RPMI7951 (cell line): ENCODE data around the gene PCSK5. TPM values are rescaled to one million over a fixed set of nuclear protein-coding genes. Genes with fewer than 3 reads are reported as not detected.
A peak's percentile ranks its signal among the peaks of the same experiment; 100 is the strongest.
"Not testable (repeated sequence)": the region's sequence is repeated elsewhere in the genome, so short reads cannot be mapped to it uniquely, and the experiment has no call there.

Experiments
- DNase-seq: peaks from one replicate; pipeline ENCODE4 v3.0.0-alpha.2; 2012; ENCODE audit warnings: low read depth
- total RNA-seq: library from RNA; depleted of rRNA; stranded (reverse); fragments of >200 nt; shearing (Covaris generic); gene quantifications from 2 replicates; pipeline ENCODE4 v1.2.3, GENCODE V29; 2014

PCSK5 gene
- total RNA-seq, 1 experiment from 2014 or later = 0.36 TPM

GRCh38 chr9:75889977-75890471, 449 bp upstream of the PCSK5 start:
- DNase-seq = peak; percentile 32

GRCh38 chr9:75891277-75891741, 836 bp downstream of the PCSK5 start:
- no peak for DNase-seq

- DNase-seq = no peak
Measured at GRCh38 chr9:75891771-75892215, 1.3 kb downstream of the PCSK5 start.

- DNase-seq = no peak
Measured at GRCh38 chr9:75892216-75892911, 1.9 kb downstream of the PCSK5 start.

GRCh38 chr9:75893106-75893505, 2.6 kb downstream of the PCSK5 start:
- no peak for DNase-seq

- no peak for DNase-seq
Measured at GRCh38 chr9:75894566-75894965, 4.1 kb downstream of the PCSK5 start.

- DNase-seq = no peak
Measured at GRCh38 chr9:75895112-75895511, 4.6 kb downstream of the PCSK5 start.

GRCh38 chr9:75896193-75896592, 5.7 kb downstream of the PCSK5 start:
- DNase-seq = no peak

GRCh38 chr9:75900893-75901524, 10.5 kb downstream of the PCSK5 start:
- DNase-seq = not testable (repeated sequence)

GRCh38 chr9:75903785-75904360, 13.4 kb downstream of the PCSK5 start:
- peak; percentile 7 for DNase-seq

GRCh38 chr9:75904364-75904763, 13.9 kb downstream of the PCSK5 start:
- DNase-seq = no peak

- DNase-seq = no peak
Measured at GRCh38 chr9:75906531-75906930, 16.1 kb downstream of the PCSK5 start.

GRCh38 chr9:75907329-75907728, 16.9 kb downstream of the PCSK5 start:
- no peak for DNase-seq

GRCh38 chr9:75907923-75908322, 17.4 kb downstream of the PCSK5 start:
- DNase-seq = no peak

GRCh38 chr9:75909776-75910175, 19.3 kb downstream of the PCSK5 start:
- no peak for DNase-seq

GRCh38 chr9:75910731-75911130, 20.3 kb downstream of the PCSK5 start:
- DNase-seq = no peak

- DNase-seq = no peak
Measured at GRCh38 chr9:75911390-75911789, 20.9 kb downstream of the PCSK5 start.

- no peak for DNase-seq
Measured at GRCh38 chr9:75912951-75913350, 22.5 kb downstream of the PCSK5 start.

GRCh38 chr9:75914002-75914401, 23.5 kb downstream of the PCSK5 start:
- DNase-seq = no peak

- no peak for DNase-seq
Measured at GRCh38 chr9:75914883-75915452, 24.5 kb downstream of the PCSK5 start.

GRCh38 chr9:75918154-75918553, 27.7 kb downstream of the PCSK5 start:
- DNase-seq = no peak

GRCh38 chr9:75918909-75919308, 28.4 kb downstream of the PCSK5 start:
- DNase-seq = no peak
